B cell (primary cell): Measurements from ENCODE around the gene LGI1.
"Not testable (repeated sequence)": the region's sequence is repeated elsewhere in the genome, so short reads cannot be mapped to it uniquely, and the experiment has no call there.

ENCODE experiments used
- EZH2 ChIP-seq: IDR thresholded peaks from 2 replicates; pipeline ENCODE4 v1.6.1; 2012; ENCODE audit warnings: borderline replicate concordance, low read depth, mild to moderate bottlenecking, moderate library complexity, low read length; ENCODE audit not compliant: insufficient read depth, poor library complexity, severe bottlenecking
- TF ChIP-seq, protein P1 (sequence below): fragments of 200-600 bp; IDR thresholded peaks from one replicate; pipeline ENCODE4 v1.8.0; 2022; ENCODE audit warnings: antibody characterized with exemption, mild to moderate bottlenecking

DNA sequence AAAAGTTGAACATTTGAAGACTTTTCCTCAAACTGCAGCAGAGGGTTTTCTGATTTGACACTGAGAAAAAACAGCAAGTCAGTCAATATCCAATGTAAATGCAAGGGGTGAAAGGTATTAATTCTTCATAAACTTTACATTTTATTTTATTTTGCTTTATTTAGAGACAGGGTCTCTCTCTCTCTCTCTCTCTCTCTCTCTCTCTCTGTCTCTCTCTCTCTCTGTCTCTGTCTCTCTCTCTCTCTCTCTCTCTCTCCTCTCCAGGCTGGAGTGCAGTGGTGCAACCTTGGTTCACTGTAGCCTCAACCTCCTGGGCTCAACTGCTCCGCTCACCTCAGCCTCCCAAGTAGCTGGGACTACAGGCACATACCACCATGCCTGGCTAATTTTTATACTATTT, 73.3 kb downstream of the LGI1 start:
- TF ChIP-seq, protein P1, sequence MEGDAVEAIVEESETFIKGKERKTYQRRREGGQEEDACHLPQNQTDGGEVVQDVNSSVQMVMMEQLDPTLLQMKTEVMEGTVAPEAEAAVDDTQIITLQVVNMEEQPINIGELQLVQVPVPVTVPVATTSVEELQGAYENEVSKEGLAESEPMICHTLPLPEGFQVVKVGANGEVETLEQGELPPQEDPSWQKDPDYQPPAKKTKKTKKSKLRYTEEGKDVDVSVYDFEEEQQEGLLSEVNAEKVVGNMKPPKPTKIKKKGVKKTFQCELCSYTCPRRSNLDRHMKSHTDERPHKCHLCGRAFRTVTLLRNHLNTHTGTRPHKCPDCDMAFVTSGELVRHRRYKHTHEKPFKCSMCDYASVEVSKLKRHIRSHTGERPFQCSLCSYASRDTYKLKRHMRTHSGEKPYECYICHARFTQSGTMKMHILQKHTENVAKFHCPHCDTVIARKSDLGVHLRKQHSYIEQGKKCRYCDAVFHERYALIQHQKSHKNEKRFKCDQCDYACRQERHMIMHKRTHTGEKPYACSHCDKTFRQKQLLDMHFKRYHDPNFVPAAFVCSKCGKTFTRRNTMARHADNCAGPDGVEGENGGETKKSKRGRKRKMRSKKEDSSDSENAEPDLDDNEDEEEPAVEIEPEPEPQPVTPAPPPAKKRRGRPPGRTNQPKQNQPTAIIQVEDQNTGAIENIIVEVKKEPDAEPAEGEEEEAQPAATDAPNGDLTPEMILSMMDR, result not testable (repeated sequence)
- not testable (repeated sequence) for TF ChIP-seq EZH2
